HepG2 (cell line): Measurements from ENCODE around the gene ZNF446. TPM values are rescaled to one million over a fixed set of nuclear protein-coding genes. Genes with fewer than 3 reads are reported as not detected.
A peak's percentile ranks its signal among the peaks of the same experiment; 100 is the strongest.

ENCODE experiments used
- CREB1 ChIP-seq, 2 experiments: fragments of 450-650 bp in 1 of 2; IDR thresholded peaks; 2 replicates each; pipeline ENCODE4 v1.6.1; 2016 to 2017; ENCODE audit warnings: control low read depth in 1 of 2, mild to moderate bottlenecking in 1 of 2, missing compliant biosample characterization in 1 of 2, missing genetic modification characterization in 1 of 2
- GABPA ChIP-seq, 2 experiments: IDR thresholded peaks; 2 replicates each; pipeline ENCODE4 v1.6.1; 2011 to 2016; ENCODE audit warnings: low read depth in 2 of 2, low read length in 1 of 2, missing biosample characterization in 1 of 2, missing genetic modification characterization in 1 of 2
- HMGXB4 ChIP-seq, 2 experiments: sonication (generic) in 1 of 2; formaldehyde crosslinking in 1 of 2; IDR thresholded peaks; 2 replicates each; pipeline versions ENCODE4 v1.4.0 to v1.6.1; 2018 to 2020; ENCODE audit warnings: missing genetic modification reagents in 2 of 2, borderline replicate concordance in 1 of 2, low read depth in 1 of 2, mild to moderate bottlenecking in 1 of 2, missing biosample characterization in 1 of 2
- KDM2A ChIP-seq: sonication (generic); formaldehyde crosslinking; IDR thresholded peaks from 2 replicates; pipeline ENCODE4 v1.4.0; 2020; ENCODE audit warnings: low read depth, missing genetic modification reagents, borderline replicate concordance
- MEIS1 ChIP-seq: sonication (generic); formaldehyde crosslinking; IDR thresholded peaks from 2 replicates; pipeline ENCODE4 v1.9.0; 2021; ENCODE audit warnings: mild to moderate bottlenecking, missing genetic modification reagents, moderate library complexity, borderline replicate concordance
- MTA1 ChIP-seq: sonication (generic); formaldehyde crosslinking; IDR thresholded peaks from 2 replicates; pipeline ENCODE4 v1.4.0; 2020; ENCODE audit warnings: missing genetic modification reagents, mild to moderate bottlenecking, borderline replicate concordance
- NAIF1 ChIP-seq: sonication (generic); formaldehyde crosslinking; IDR thresholded peaks from 2 replicates; pipeline ENCODE4 v1.5.0; 2020; ENCODE audit warnings: mild to moderate bottlenecking, missing genetic modification reagents, borderline replicate concordance
- PHF5A ChIP-seq: IDR thresholded peaks from one replicate; pipeline ENCODE4 v1.6.1; 2018; ENCODE audit warnings: low read depth, missing genetic modification reagents; ENCODE audit not compliant: unreplicated experiment
- POGZ ChIP-seq: sonication (generic); formaldehyde crosslinking; IDR thresholded peaks from 2 replicates; pipeline ENCODE4 v1.4.0; 2020; ENCODE audit warnings: mild to moderate bottlenecking, missing genetic modification reagents
- RORA ChIP-seq: sonication (generic); formaldehyde crosslinking; IDR thresholded peaks from 2 replicates; pipeline ENCODE4 v1.5.0; 2020; ENCODE audit warnings: mild to moderate bottlenecking, missing genetic modification reagents, moderate library complexity
- SMC3 ChIP-seq: IDR thresholded peaks from 2 replicates; pipeline ENCODE4 v1.6.1; 2011; ENCODE audit warnings: low read length, improper control_type of control experiment
- SOX13 ChIP-seq, 3 experiments: fragments of 450-650 bp in 1 of 3; sonication (generic) in 1 of 3; formaldehyde crosslinking in 1 of 3; IDR thresholded peaks in 2 of 3; conservative IDR thresholded peaks in 1 of 3; 2 replicates each; pipeline versions ENCODE4 v1.5.0 to v1.6.1; 2016 to 2020; ENCODE audit warnings: antibody characterized with exemption in 1 of 3, mild to moderate bottlenecking in 1 of 3, missing compliant biosample characterization in 1 of 3, missing genetic modification reagents in 1 of 3, moderate library complexity in 1 of 3
- SOX6 ChIP-seq, 2 experiments: fragments of 450-650 bp in 1 of 2; sonication (generic) in 1 of 2; formaldehyde crosslinking in 1 of 2; IDR thresholded peaks; 2 replicates each; pipeline versions ENCODE4 v1.4.0 to v1.6.1; 2017 to 2020; ENCODE audit warnings: antibody characterized with exemption in 1 of 2, mild to moderate bottlenecking in 1 of 2, missing genetic modification reagents in 1 of 2
- SRF ChIP-seq: IDR thresholded peaks from 2 replicates; pipeline ENCODE4 v1.6.1; 2011; ENCODE audit warnings: mild to moderate bottlenecking, low read depth, low read length, moderate library complexity
- SRSF9 ChIP-seq: fragments of 200-400 bp; formaldehyde crosslinking; IDR thresholded peaks from 2 replicates; pipeline ENCODE4 v1.6.1; 2018; ENCODE audit warnings: borderline replicate concordance, mild to moderate bottlenecking, low read depth, low read length; ENCODE audit not compliant: insufficient read depth, poor library complexity, severe bottlenecking
- ZNF136 ChIP-seq: sonication (generic); formaldehyde crosslinking; IDR thresholded peaks from 2 replicates; pipeline ENCODE4 v1.8.1; 2022; ENCODE audit warnings: low read depth, mild to moderate bottlenecking, moderate library complexity, missing genetic modification reagents
- ZNF468 ChIP-seq: sonication (generic); formaldehyde crosslinking; IDR thresholded peaks from 2 replicates; pipeline ENCODE4 v1.8.0; 2022; ENCODE audit warnings: mild to moderate bottlenecking, moderate library complexity, missing genetic modification reagents
- ZNF562 ChIP-seq: sonication (generic); formaldehyde crosslinking; IDR thresholded peaks from 2 replicates; pipeline ENCODE4 v1.8.0; 2022; ENCODE audit warnings: missing genetic modification reagents, borderline replicate concordance
- polyA plus RNA-seq, 8 experiments: library from polyadenylated mRNA; depleted of rRNA in 3 of 8; stranded (reverse) in 7 of 8; unstranded in 1 of 8; fragments of >200 nt; fragmentation: Illumina TruSeq in 4 of 8; extraction: Trizol in 4 of 8; gene quantifications; 2 replicates each; pipeline versions ENCODE4 v1.2.1 to v1.2.3, GENCODE V29; 2011 to 2016; ENCODE audit warnings: low read depth in 4 of 8, missing spikeins in 1 of 8, mixed read lengths in 1 of 8; ENCODE audit not compliant: insufficient read depth in 1 of 8
- total RNA-seq, 5 experiments: library from RNA; depleted of rRNA; stranded (reverse); fragments of >200 nt; fragmentation: Illumina TruSeq; extraction: Trizol; gene quantifications; 2 replicates each; pipeline ENCODE4 v1.2.3, GENCODE V29; 2016; ENCODE audit warnings: low read depth in 1 of 5
- TF ChIP-seq, protein P1 (sequence below): sonication (generic); formaldehyde crosslinking; IDR thresholded peaks from 2 replicates; pipeline ENCODE4 v1.4.0; 2020; ENCODE audit warnings: missing genetic modification reagents, borderline replicate concordance

The ZNF446 gene
- total and polyA plus RNA-seq, 2 of the 13 experiments (the other 11 are each of a cell fraction or from before 2014, with no cell fraction given) = 3.0 to 3.6 TPM

- TF ChIP-seq SOX13 (IDR thresholded peaks at IDR 0.05) (no peak), SOX13 (CRISPR knock-in tag; conservative IDR thresholded peaks at IDR 0.05 in 1 of 2, IDR thresholded peaks at IDR 0.05 in 1 of 2) (peak in 1 of 2 experiments; percentile 68; a peak in 2 of 4 replicates), ZNF468 (CRISPR knock-in tag) (peak; percentile 24; the same call in 1 of the 2 replicates), MTA1 (peak; percentile 95), CREB1 (IDR thresholded peaks at IDR 0.05) (peak; percentile 79), CREB1 (CRISPR knock-in tag; IDR thresholded peaks at IDR 0.05) (peak; percentile 92), GABPA (IDR thresholded peaks at IDR 0.05; ENCODE audit: low read depth, low read length) (peak; percentile 100), GABPA (CRISPR knock-in tag; IDR thresholded peaks at IDR 0.05; ENCODE audit: low read depth) (peak; percentile 99), SRSF9 (no peak), POGZ (CRISPR knock-in tag) (peak; percentile 98), KDM2A (CRISPR knock-in tag) (peak; percentile 99), SMC3 (peak; percentile 23; the same call in 1 of the 2 replicates), MEIS1 (CRISPR knock-in tag) (no peak), ZNF136 (CRISPR knock-in tag) (peak; percentile 94), SRF (peak; percentile 84), PHF5A (CRISPR knock-in tag) (peak; percentile 77), HMGXB4 (CRISPR knock-in tag; IDR thresholded peaks at IDR 0.05; ENCODE audit: borderline replicate concordance in 1 of 2, low read depth in 1 of 2) (peak; percentile 93 to 100), ZNF562 (CRISPR knock-in tag) (no peak; the same call in 1 of the 2 replicates), RORA (no peak), SOX6 (IDR thresholded peaks at IDR 0.05) (no peak), SOX6 (CRISPR knock-in tag; IDR thresholded peaks at IDR 0.05) (peak; percentile 79), NAIF1 (CRISPR knock-in tag) (peak; percentile 92)
- TF ChIP-seq, protein P1, sequence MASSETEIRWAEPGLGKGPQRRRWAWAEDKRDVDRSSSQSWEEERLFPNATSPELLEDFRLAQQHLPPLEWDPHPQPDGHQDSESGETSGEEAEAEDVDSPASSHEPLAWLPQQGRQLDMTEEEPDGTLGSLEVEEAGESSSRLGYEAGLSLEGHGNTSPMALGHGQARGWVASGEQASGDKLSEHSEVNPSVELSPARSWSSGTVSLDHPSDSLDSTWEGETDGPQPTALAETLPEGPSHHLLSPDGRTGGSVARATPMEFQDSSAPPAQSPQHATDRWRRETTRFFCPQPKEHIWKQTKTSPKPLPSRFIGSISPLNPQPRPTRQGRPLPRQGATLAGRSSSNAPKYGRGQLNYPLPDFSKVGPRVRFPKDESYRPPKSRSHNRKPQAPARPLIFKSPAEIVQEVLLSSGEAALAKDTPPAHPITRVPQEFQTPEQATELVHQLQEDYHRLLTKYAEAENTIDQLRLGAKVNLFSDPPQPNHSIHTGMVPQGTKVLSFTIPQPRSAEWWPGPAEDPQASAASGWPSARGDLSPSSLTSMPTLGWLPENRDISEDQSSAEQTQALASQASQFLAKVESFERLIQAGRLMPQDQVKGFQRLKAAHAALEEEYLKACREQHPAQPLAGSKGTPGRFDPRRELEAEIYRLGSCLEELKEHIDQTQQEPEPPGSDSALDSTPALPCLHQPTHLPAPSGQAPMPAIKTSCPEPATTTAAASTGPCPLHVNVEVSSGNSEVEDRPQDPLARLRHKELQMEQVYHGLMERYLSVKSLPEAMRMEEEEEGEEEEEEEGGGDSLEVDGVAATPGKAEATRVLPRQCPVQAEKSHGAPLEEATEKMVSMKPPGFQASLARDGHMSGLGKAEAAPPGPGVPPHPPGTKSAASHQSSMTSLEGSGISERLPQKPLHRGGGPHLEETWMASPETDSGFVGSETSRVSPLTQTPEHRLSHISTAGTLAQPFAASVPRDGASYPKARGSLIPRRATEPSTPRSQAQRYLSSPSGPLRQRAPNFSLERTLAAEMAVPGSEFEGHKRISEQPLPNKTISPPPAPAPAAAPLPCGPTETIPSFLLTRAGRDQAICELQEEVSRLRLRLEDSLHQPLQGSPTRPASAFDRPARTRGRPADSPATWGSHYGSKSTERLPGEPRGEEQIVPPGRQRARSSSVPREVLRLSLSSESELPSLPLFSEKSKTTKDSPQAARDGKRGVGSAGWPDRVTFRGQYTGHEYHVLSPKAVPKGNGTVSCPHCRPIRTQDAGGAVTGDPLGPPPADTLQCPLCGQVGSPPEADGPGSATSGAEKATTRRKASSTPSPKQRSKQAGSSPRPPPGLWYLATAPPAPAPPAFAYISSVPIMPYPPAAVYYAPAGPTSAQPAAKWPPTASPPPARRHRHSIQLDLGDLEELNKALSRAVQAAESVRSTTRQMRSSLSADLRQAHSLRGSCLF (CRISPR knock-in tag) = 0 out of 2 replicates have a peak, but pooled peaks have one; percentile 45
Measured at GRCh38 chr19:58519355-58520256, 43.5 kb downstream of the ZNF446 start, which contains the start of gene ZBTB45 (continued).
